K562 (cell line): ENCODE measurements around the gene TEX47. TPM values are rescaled to one million over a fixed set of nuclear protein-coding genes. Genes with fewer than 3 reads are reported as not detected.

ENCODE experiments used
- ATAC-seq: fragments of 200-7000 bp; cut with Tn5 transposase; 3 replicates; pipeline ENCODE4 v1.9.1; 2020; ENCODE audit warnings: moderate library complexity
- BruUV-seq: library from RNA; stranded (reverse); fragments of 400-500 nt; replicated peaks from 2 replicates; lab custom pipeline; 2021; lab: Mats Ljungman, UMichigan
- CTCF ChIA-PET: fragments of 300-600 bp; formaldehyde crosslinking; extraction: SDS; loops from one replicate; lab custom pipeline; 2021; ENCODE audit warnings: low intra/inter-chr PET ratio; lab: Yijun Ruan, JAX
- POLR2A ChIA-PET: fragments of 300-600, 350-650 bp; sonication (Branson Sonifier 250); formaldehyde crosslinking; extraction: SDS; loops from one replicate; lab custom pipeline; 2021; ENCODE audit warnings: antibody characterized with exemption, inconsistent platforms; lab: Yijun Ruan, JAX
- DNase-seq, 4 experiments: peaks; one replicate each; pipeline versions ENCODE4 v3.0.0 to v3.0.0-alpha.2; 2011 to 2018; ENCODE audit warnings: low spot score in 3 of 4, mixed read lengths in 3 of 4; ENCODE audit errors: extremely low read depth in 1 of 4
- FAIRE-seq: peaks from 2 replicates; lab custom pipeline; 2011; peaks lifted over from hg19 to GRCh38; lab: Jason Lieb, UNC
- H2AFZ ChIP-seq: 2 replicates; pipeline ENCODE4 v1.6.0; 2011; ENCODE audit warnings: low read depth, low read length, control low read depth, inconsistent platforms
- H3K27ac ChIP-seq: fragments of 200-600 bp; 3 replicates; pipeline ENCODE4 v1.8.0; 2011; ENCODE audit warnings: low read depth, mild to moderate bottlenecking, control low read depth, inconsistent platforms, low read length, moderate library complexity, mixed read lengths; ENCODE audit errors: extremely low read depth
- H3K27me3 ChIP-seq, 2 experiments: fragments of 300-600 bp in 1 of 2; 2 replicates in 1 of 2; 3 replicates in 1 of 2; pipeline versions ENCODE4 v1.6.0 to v1.8.0; 2011; ENCODE audit warnings: inconsistent platforms in 2 of 2, low read length in 2 of 2, mild to moderate bottlenecking in 1 of 2, mixed read lengths in 1 of 2, moderate library complexity in 1 of 2; ENCODE audit not compliant: control insufficient read depth in 2 of 2, insufficient read depth in 2 of 2
- H3K36me3 ChIP-seq: fragments of 300-600 bp; 3 replicates; pipeline ENCODE4 v1.8.0; 2011; ENCODE audit warnings: mild to moderate bottlenecking, low read length, inconsistent platforms; ENCODE audit not compliant: control insufficient read depth, insufficient read depth
- H3K4me1 ChIP-seq, 2 experiments: fragments of 200-600 bp in 1 of 2; replicated peaks in 1 of 2; 2 replicates in 1 of 2; 3 replicates in 1 of 2; pipeline versions ENCODE4 v1.5.1 to v1.8.0; 2011; ENCODE audit warnings: inconsistent platforms in 2 of 2, low read length in 2 of 2, mild to moderate bottlenecking in 1 of 2, mixed read lengths in 1 of 2, moderate library complexity in 1 of 2; ENCODE audit not compliant: control insufficient read depth in 2 of 2, insufficient read depth in 2 of 2
- H3K4me2 ChIP-seq: 2 replicates; pipeline ENCODE4 v1.6.1; 2011; ENCODE audit warnings: low read length, control low read depth, inconsistent platforms, mixed read lengths; ENCODE audit not compliant: insufficient read depth
- H3K4me3 ChIP-seq: fragments of 200-600 bp; sonication (generic), shearing (Covaris generic); 2 replicates; pipeline ENCODE4 v1.5.1; 2016; ENCODE audit warnings: control low read depth, inconsistent platforms
- H3K79me2 ChIP-seq: fragments of 200-600 bp; 3 replicates; pipeline ENCODE4 v1.8.0; 2011; ENCODE audit warnings: low read length, inconsistent platforms; ENCODE audit not compliant: control insufficient read depth, insufficient read depth
- H3K9ac ChIP-seq, 2 experiments: 2 replicates each; pipeline versions ENCODE4 v1.6.0 to v1.6.1; 2011; ENCODE audit warnings: low read depth in 2 of 2, low read length in 2 of 2, control low read depth in 1 of 2, inconsistent platforms in 1 of 2, mild to moderate bottlenecking in 1 of 2, mixed read lengths in 1 of 2; ENCODE audit not compliant: insufficient read depth in 1 of 2
- H3K9me1 ChIP-seq: one replicate; pipeline ENCODE4 v1.6.0; 2011; ENCODE audit warnings: inconsistent platforms, mild to moderate bottlenecking, low read length, moderate library complexity; ENCODE audit not compliant: control insufficient read depth, insufficient read depth
- H3K9me3 ChIP-seq: replicated peaks from 2 replicates; pipeline ENCODE4 v1.5.1; 2011; ENCODE audit warnings: low read depth, low read length, inconsistent platforms; ENCODE audit not compliant: control insufficient read depth, insufficient read depth
- H4K20me1 ChIP-seq: replicated peaks from 2 replicates; pipeline ENCODE4 v1.6.1; 2011; ENCODE audit warnings: low read length, inconsistent platforms, mixed read lengths; ENCODE audit not compliant: control insufficient read depth, insufficient read depth
- REST ChIP-seq, 2 experiments: fragments of 450-650 bp; formaldehyde crosslinking in 1 of 2; IDR thresholded peaks; 2 replicates each; pipeline versions ENCODE4 v1.4.0 to v1.6.1; 2014 to 2020; ENCODE audit warnings: mild to moderate bottlenecking in 2 of 2, borderline replicate concordance in 1 of 2, low read depth in 1 of 2
- SOX6 ChIP-seq: fragments of 450-650 bp; IDR thresholded peaks from 2 replicates; pipeline ENCODE4 v1.6.1; 2014; ENCODE audit warnings: mild to moderate bottlenecking
- ZBTB7A ChIP-seq: IDR thresholded peaks from 2 replicates; pipeline ENCODE4 v1.6.1; 2011; ENCODE audit warnings: low read depth, mild to moderate bottlenecking, low read length, moderate library complexity, borderline replicate concordance; ENCODE audit not compliant: control insufficient read depth
- WGBS: fragments of 100-300 bp; shearing (Covaris generic); methylation state at CpG from one replicate; pipeline ENCODE4 v1.1.6; 2016; ENCODE audit warnings: low coverage, mixed read lengths; ENCODE audit not compliant: insufficient coverage; ENCODE audit errors: missing lambda C conversion rate; 5-methylcytosine and 5-hydroxymethylcytosine counted together
- in situ Hi-C: fragments of 300-500 bp; cut with MboI; formaldehyde crosslinking; loops from 4 replicates; pipeline ENCODE4 v1.15.0; 2018; ENCODE audit warnings: inconsistent platforms, mixed read lengths
- intact Hi-C: fragments of 100-400 bp; cut with micrococcal nuclease; formaldehyde crosslinking; loops from 2 replicates; pipeline ENCODE4 v1.14.2; 2022
- polyA plus RNA-seq, 8 experiments: library from polyadenylated mRNA; depleted of rRNA in 4 of 8; stranded (reverse) in 5 of 8; unstranded in 3 of 8; fragments of >200 nt; fragmentation: Nextera tagmentation in 2 of 8; fragmentation: Illumina TruSeq in 1 of 8; extraction: Ambion mirVana in 2 of 8; extraction: Trizol in 1 of 8; gene quantifications; 2 replicates each; pipeline versions ENCODE4 v1.2.1 to v1.2.3, GENCODE V29; 2011 to 2014; ENCODE audit warnings: inconsistent platforms in 1 of 8, missing spikeins in 1 of 8
- total RNA-seq, 7 experiments: library from RNA; depleted of rRNA in 6 of 7; stranded (reverse); fragments of >200 nt in 6 of 7; fragmentation: Illumina TruSeq in 2 of 7; extraction: Trizol in 2 of 7; gene quantifications; 2 replicates each; pipeline versions ENCODE4 v1.2.1 to v1.2.3, GENCODE V29; 2011 to 2021; ENCODE audit warnings: low replicate concordance in 1 of 7
- TF ChIP-seq, protein P1 (sequence below): fragments of 450-650 bp; IDR thresholded peaks from 2 replicates; pipeline ENCODE4 v1.6.1; 2016

The TEX47 gene
- total and polyA plus RNA-seq, 9 of the 15 experiments (the other 6 are each of a cell fraction or from before 2014, with no cell fraction given): not detected

- 0 out of 2 replicates have a peak, but pooled peaks have one; percentile 3 for TF ChIP-seq REST (IDR thresholded peaks at IDR 0.05; ENCODE audit: borderline replicate concordance)
- no peak for TF ChIP-seq REST (CRISPR knock-in tag; IDR thresholded peaks at IDR 0.05; ENCODE audit: low read depth)
- TF ChIP-seq, all 486 proteins: peak for 3
These were observed 33.8 kb downstream of the TEX47 start (continued) for GRCh38 chr7:88761779-88762178.

DNA sequence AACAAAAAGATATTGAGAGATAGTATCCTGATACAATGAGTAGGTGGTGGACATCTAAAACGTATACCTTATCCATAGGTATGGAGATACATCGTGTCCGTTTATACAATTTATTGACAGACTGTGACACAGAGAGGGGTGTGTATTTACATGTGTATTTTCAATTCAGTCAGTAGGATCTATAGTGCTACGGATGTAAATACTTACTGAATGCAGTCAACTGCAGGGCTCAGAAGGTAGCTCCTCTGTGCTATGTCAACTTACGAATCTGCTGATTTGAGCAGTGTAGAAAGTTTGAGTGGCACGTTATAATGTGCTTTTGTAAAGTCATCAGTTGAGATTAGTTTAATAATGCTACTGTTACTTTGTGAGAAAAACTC, 35.4 kb downstream of the TEX47 start:
- ATAC-seq (peak; percentile 29), DNase-seq (no peak), FAIRE-seq (peak; percentile 11)
- in situ Hi-C loops: no loop called here
- Histone ChIP-seq H3K9ac (no peak overlapping the region), H3K4me2 (peak overlapping the region; percentile 74), H3K27ac (no peak overlapping the region), H3K79me2 (no peaks in the 10 kb centered on the region), H3K4me3 (peak overlapping the region; percentile 45), H4K20me1 (no peaks in the 10 kb centered on the region), H2AFZ (peak overlapping the region; percentile 69), H3K9me1 (no peaks in the 10 kb centered on the region), H3K36me3 (no peaks in the 10 kb centered on the region), H3K4me1 (peaks cover 3 to 12% of the 10 kb centered on the region in 2 experiments; a peak in 4 of 5 replicates), H3K9me3 (no peaks in the 10 kb centered on the region), H3K27me3 (no peaks in the 10 kb centered on the region)
- WGBS: under 1% methylated on average over 6 of the region's 6 CpGs
- peak; percentile 42 for TF ChIP-seq SOX6
- TF ChIP-seq ZBTB7A: no peak
- TF ChIP-seq, protein P1, sequence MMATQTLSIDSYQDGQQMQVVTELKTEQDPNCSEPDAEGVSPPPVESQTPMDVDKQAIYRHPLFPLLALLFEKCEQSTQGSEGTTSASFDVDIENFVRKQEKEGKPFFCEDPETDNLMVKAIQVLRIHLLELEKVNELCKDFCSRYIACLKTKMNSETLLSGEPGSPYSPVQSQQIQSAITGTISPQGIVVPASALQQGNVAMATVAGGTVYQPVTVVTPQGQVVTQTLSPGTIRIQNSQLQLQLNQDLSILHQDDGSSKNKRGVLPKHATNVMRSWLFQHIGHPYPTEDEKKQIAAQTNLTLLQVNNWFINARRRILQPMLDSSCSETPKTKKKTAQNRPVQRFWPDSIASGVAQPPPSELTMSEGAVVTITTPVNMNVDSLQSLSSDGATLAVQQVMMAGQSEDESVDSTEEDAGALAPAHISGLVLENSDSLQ: peak; percentile 52
- POLR2A ChIA-PET: no interaction called here
- intact Hi-C loops: no loop called here
- CTCF ChIA-PET: no interaction called here
- BruUV-seq: no TSS peak
